ENCODE measurements around the gene SULT4A1. TPM values are rescaled to one million over a fixed set of nuclear protein-coding genes. Genes with fewer than 3 reads are reported as not detected.

The SULT4A1 gene
- total and polyA plus RNA-seq, 10 of the 15 experiments (the other 5 are each of a cell fraction or from before 2014, with no cell fraction given): not detected

- BruUV-seq (replicated peaks): no TSS peak
- Histone ChIP-seq H4K20me1 (ENCODE audit: control insufficient read depth, insufficient read depth) (no peaks in the 10 kb centered on the region), H3K9me3 (replicated peaks; ENCODE audit: control insufficient read depth, insufficient read depth, low read length) (no peaks in the 10 kb centered on the region), H3K27me3 (replicated peaks in 1 of 2; ENCODE audit: control insufficient read depth in 2 of 2, insufficient read depth in 2 of 2, low read length in 1 of 2) (peaks cover 0 to 4% of the 10 kb centered on the region in 2 experiments; a peak in 3 of 4 replicates), H3K9ac (ENCODE audit: control insufficient read depth, insufficient read depth, low read length) (no peak overlapping the region), H2AFZ (ENCODE audit: control insufficient read depth, low read depth, low read length) (no peak overlapping the region), H3K27ac (ENCODE audit: control insufficient read depth, insufficient read depth) (no peak overlapping the region), H3K4me1 (ENCODE audit: control insufficient read depth, insufficient read depth, low read length) (no peaks in the 10 kb centered on the region), H3K36me3 (ENCODE audit: control insufficient read depth in 2 of 2, insufficient read depth in 2 of 2, low read length in 1 of 2) (no peaks in the 10 kb centered on the region), H3K4me3 (no peak overlapping the region), H3K79me2 (ENCODE audit: control insufficient read depth, insufficient read depth, low read length) (no peaks in the 10 kb centered on the region), H3K4me2 (ENCODE audit: control insufficient read depth, insufficient read depth) (no peak overlapping the region)
- ATAC-seq: no peak
- no peak for DNase-seq (ENCODE audit: low read depth, low spot score)
- intact Hi-C loops (cut with micrococcal nuclease; ENCODE audit: unreplicated experiment) (no loop called here), in situ Hi-C loops (cut with MboI) (no loop called here)
- ChIA-PET SMC1A (ENCODE audit: uncharacterized antibody, unreplicated experiment) (no interaction called here), CTCF (interaction anchor here (1.0 to 1.7 kb wide), 2 partner anchors 17 to 30 kb away, joined by 3 to 4 read pairs; no protein-coding TSS in a partner anchor), RAD21 (ENCODE audit: unreplicated experiment) (no interaction called here), POLR2A (interaction anchor here (0.7 kb wide), 1 partner anchor 41 kb away, joined by 4 read pairs; the partner anchor contains the start of gene EFCAB6)
- TF ChIP-seq, protein P1, sequence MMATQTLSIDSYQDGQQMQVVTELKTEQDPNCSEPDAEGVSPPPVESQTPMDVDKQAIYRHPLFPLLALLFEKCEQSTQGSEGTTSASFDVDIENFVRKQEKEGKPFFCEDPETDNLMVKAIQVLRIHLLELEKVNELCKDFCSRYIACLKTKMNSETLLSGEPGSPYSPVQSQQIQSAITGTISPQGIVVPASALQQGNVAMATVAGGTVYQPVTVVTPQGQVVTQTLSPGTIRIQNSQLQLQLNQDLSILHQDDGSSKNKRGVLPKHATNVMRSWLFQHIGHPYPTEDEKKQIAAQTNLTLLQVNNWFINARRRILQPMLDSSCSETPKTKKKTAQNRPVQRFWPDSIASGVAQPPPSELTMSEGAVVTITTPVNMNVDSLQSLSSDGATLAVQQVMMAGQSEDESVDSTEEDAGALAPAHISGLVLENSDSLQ (IDR thresholded peaks at IDR 0.05): no peak
- no peak for TF ChIP-seq CHD4 (IDR thresholded peaks at IDR 0.05)
- no peak for FAIRE-seq
- WGBS (ENCODE audit: insufficient coverage, insufficient replicate concordance, low lambda C conversion rate, missing lambda C conversion rate): 30% methylated on average over 19 of the region's 19 CpGs
Observed at GRCh38 chr22:43852573-43853327, 9.6 kb downstream of the SULT4A1 start.

- no peak for DNase-seq (ENCODE audit: low read depth, low spot score)
- ChIA-PET POLR2A (no interaction called here), RAD21 (ENCODE audit: unreplicated experiment) (no interaction called here), CTCF (interaction anchor here (1.0 kb wide), 1 partner anchor 16 kb away, joined by 3 read pairs; no protein-coding TSS in a partner anchor), SMC1A (ENCODE audit: uncharacterized antibody, unreplicated experiment) (no interaction called here)
- Histone ChIP-seq H2AFZ (ENCODE audit: control insufficient read depth, low read depth, low read length) (no peak overlapping the region), H3K79me2 (ENCODE audit: control insufficient read depth, insufficient read depth, low read length) (no peaks in the 10 kb centered on the region), H3K9me3 (replicated peaks; ENCODE audit: control insufficient read depth, insufficient read depth, low read length) (no peaks in the 10 kb centered on the region), H3K36me3 (ENCODE audit: control insufficient read depth in 2 of 2, insufficient read depth in 2 of 2, low read length in 1 of 2) (no peaks in the 10 kb centered on the region), H3K4me3 (no peak overlapping the region), H3K9ac (ENCODE audit: control insufficient read depth, insufficient read depth, low read length) (no peak overlapping the region), H3K27me3 (replicated peaks in 1 of 2; ENCODE audit: control insufficient read depth in 2 of 2, insufficient read depth in 2 of 2, low read length in 1 of 2) (peaks cover 0 to 4% of the 10 kb centered on the region in 2 experiments; a peak in 3 of 4 replicates), H3K27ac (ENCODE audit: control insufficient read depth, insufficient read depth) (no peak overlapping the region), H3K4me2 (ENCODE audit: control insufficient read depth, insufficient read depth) (no peak overlapping the region), H3K4me1 (ENCODE audit: control insufficient read depth, insufficient read depth, low read length) (no peaks in the 10 kb centered on the region), H4K20me1 (ENCODE audit: control insufficient read depth, insufficient read depth) (no peaks in the 10 kb centered on the region)
- no TSS peak for BruUV-seq (replicated peaks)
- FAIRE-seq: no peak
- no peak for ATAC-seq
- in situ Hi-C loops (cut with MboI): no loop called here
- WGBS (ENCODE audit: insufficient coverage, insufficient replicate concordance, low lambda C conversion rate, missing lambda C conversion rate): 17% methylated on average over 3 of the region's 3 CpGs
- intact Hi-C loops (cut with micrococcal nuclease; ENCODE audit: unreplicated experiment): no loop called here
- TF ChIP-seq YY1 (IDR thresholded peaks at IDR 0.05; ENCODE audit: low read depth, low read length) (no peak), ZBTB40 (IDR thresholded peaks at IDR 0.05; ENCODE audit: borderline replicate concordance) (no peak), BRCA1 (IDR thresholded peaks at IDR 0.05; ENCODE audit: low read depth, low read length) (no peak), ESRRA (IDR thresholded peaks at IDR 0.05; ENCODE audit: low read length) (no peak), ZNF24 (IDR thresholded peaks at IDR 0.05) (no peak), ZZZ3 (IDR thresholded peaks at IDR 0.05; ENCODE audit: control insufficient read depth, insufficient read length, low read depth) (no peak), MYB (IDR thresholded peaks at IDR 0.05; ENCODE audit: borderline replicate concordance, low read depth, low read length) (no peak), MXI1 (IDR thresholded peaks at IDR 0.05; ENCODE audit: low read depth, low read length) (no peak), SMAD1 (IDR thresholded peaks at IDR 0.05; ENCODE audit: low read depth, partially characterized antibody) (no peak), RUNX3 (IDR thresholded peaks at IDR 0.05; ENCODE audit: low read length) (no peak), RCOR1 (conservative IDR thresholded peaks at IDR 0.05; ENCODE audit: low read depth, low read length) (no peak)
Observed at GRCh38 chr22:43851979-43852307, 10.4 kb downstream of the SULT4A1 start.

Measured in GM12878 (cell line).